GM23248 (cell line): ENCODE measurements around the gene TMEM181. TPM values are rescaled to one million over a fixed set of nuclear protein-coding genes. Genes with fewer than 3 reads are reported as not detected.

Source experiments
- DNase-seq: peaks from one replicate; pipeline ENCODE4 v3.0.0-alpha.2; 2015
- H2AFZ ChIP-seq: fragments of 200-600 bp; sonication (generic); 2 replicates; pipeline ENCODE4 v1.6.1; 2016; ENCODE audit warnings: antibody characterized with exemption
- H3F3A ChIP-seq: fragments of 200-600 bp; sonication (generic); 2 replicates; pipeline ENCODE4 v1.6.1; 2016; ENCODE audit warnings: mild to moderate bottlenecking, antibody characterized with exemption, mixed run types; ENCODE audit not compliant: insufficient read depth
- H3K27ac ChIP-seq: fragments of 200-600 bp; sonication (generic); 2 replicates; pipeline ENCODE4 v1.5.1; 2016; ENCODE audit warnings: mild to moderate bottlenecking
- H3K27me3 ChIP-seq: fragments of 200-600 bp; sonication (generic); replicated peaks from 2 replicates; pipeline ENCODE4 v1.6.1; 2016; ENCODE audit warnings: mild to moderate bottlenecking; ENCODE audit not compliant: insufficient read depth
- H3K36me3 ChIP-seq: fragments of 200-600 bp; sonication (generic); 2 replicates; pipeline ENCODE4 v1.6.1; 2016; ENCODE audit warnings: low read depth, mild to moderate bottlenecking
- H3K4me1 ChIP-seq: fragments of 200-600 bp; sonication (generic); 2 replicates; pipeline ENCODE4 v1.6.1; 2016; ENCODE audit warnings: mild to moderate bottlenecking; ENCODE audit not compliant: insufficient read depth
- H3K4me2 ChIP-seq: fragments of 200-600 bp; sonication (generic); one replicate; pipeline ENCODE4 v1.6.1; 2016; ENCODE audit warnings: mild to moderate bottlenecking; ENCODE audit not compliant: unreplicated experiment
- H3K4me3 ChIP-seq: fragments of 200-600 bp; sonication (generic); 2 replicates; pipeline ENCODE4 v1.5.1; 2016; ENCODE audit warnings: mild to moderate bottlenecking
- H3K79me2 ChIP-seq: fragments of 200-600 bp; sonication (generic); 2 replicates; pipeline ENCODE4 v1.6.1; 2016; ENCODE audit warnings: mild to moderate bottlenecking; ENCODE audit not compliant: insufficient read depth
- H3K9ac ChIP-seq: fragments of 200-600 bp; sonication (generic); 2 replicates; pipeline ENCODE4 v1.6.1; 2016; ENCODE audit warnings: mild to moderate bottlenecking
- H3K9me2 ChIP-seq: fragments of 200-600 bp; sonication (generic); 2 replicates; pipeline ENCODE4 v1.6.1; 2016; ENCODE audit warnings: mixed run types, mild to moderate bottlenecking, moderate library complexity; ENCODE audit not compliant: insufficient read depth
- H3K9me3 ChIP-seq: fragments of 200-600 bp; sonication (generic); one replicate; pipeline ENCODE4 v1.6.1; 2017; ENCODE audit warnings: low read depth
- H4K20me1 ChIP-seq: fragments of 200-600 bp; sonication (generic); 2 replicates; pipeline ENCODE4 v1.6.0; 2016; ENCODE audit not compliant: insufficient read depth
- EZH2 ChIP-seq: fragments of 200-600 bp; sonication (generic); IDR thresholded peaks from 2 replicates; pipeline ENCODE4 v1.6.1; 2018; ENCODE audit warnings: antibody characterized with exemption, mild to moderate bottlenecking; ENCODE audit not compliant: insufficient read depth, poor library complexity, severe bottlenecking
- EZH2phosphoT487 ChIP-seq: fragments of 200-600 bp; sonication (generic); IDR thresholded peaks from 2 replicates; pipeline ENCODE4 v1.6.1; 2018; ENCODE audit warnings: antibody characterized with exemption, moderate library complexity, mild to moderate bottlenecking, low read depth; ENCODE audit not compliant: insufficient read depth
- WGBS, 2 experiments: methylation state at CpG; one replicate each; pipeline ENCODE4 v1.1.6; 2015 to 2017; ENCODE audit warnings: low lambda C conversion rate in 2 of 2, low coverage in 1 of 2; ENCODE audit errors: missing lambda C conversion rate in 2 of 2; 5-methylcytosine and 5-hydroxymethylcytosine counted together
- in situ Hi-C: fragments of 300-500 bp; cut with MboI; formaldehyde crosslinking; loops from 2 replicates; pipeline ENCODE4 v1.15.0; 2020
- polyA plus RNA-seq: library from polyadenylated mRNA; unstranded; fragments of >200 nt; fragmentation: Nextera tagmentation; extraction: Ambion mirVana; gene quantifications from 2 replicates; pipeline ENCODE4 v1.2.1, GENCODE V29; 2016
- total RNA-seq: library from RNA; depleted of rRNA; stranded (reverse); fragments of >200 nt; shearing (Covaris generic); gene quantifications from 2 replicates; pipeline ENCODE4 v1.2.3, GENCODE V29; 2014

The TMEM181 gene
- total and polyA plus RNA-seq, 2 experiments from 2014 or later = 30.7 to 52.6 TPM

DNA sequence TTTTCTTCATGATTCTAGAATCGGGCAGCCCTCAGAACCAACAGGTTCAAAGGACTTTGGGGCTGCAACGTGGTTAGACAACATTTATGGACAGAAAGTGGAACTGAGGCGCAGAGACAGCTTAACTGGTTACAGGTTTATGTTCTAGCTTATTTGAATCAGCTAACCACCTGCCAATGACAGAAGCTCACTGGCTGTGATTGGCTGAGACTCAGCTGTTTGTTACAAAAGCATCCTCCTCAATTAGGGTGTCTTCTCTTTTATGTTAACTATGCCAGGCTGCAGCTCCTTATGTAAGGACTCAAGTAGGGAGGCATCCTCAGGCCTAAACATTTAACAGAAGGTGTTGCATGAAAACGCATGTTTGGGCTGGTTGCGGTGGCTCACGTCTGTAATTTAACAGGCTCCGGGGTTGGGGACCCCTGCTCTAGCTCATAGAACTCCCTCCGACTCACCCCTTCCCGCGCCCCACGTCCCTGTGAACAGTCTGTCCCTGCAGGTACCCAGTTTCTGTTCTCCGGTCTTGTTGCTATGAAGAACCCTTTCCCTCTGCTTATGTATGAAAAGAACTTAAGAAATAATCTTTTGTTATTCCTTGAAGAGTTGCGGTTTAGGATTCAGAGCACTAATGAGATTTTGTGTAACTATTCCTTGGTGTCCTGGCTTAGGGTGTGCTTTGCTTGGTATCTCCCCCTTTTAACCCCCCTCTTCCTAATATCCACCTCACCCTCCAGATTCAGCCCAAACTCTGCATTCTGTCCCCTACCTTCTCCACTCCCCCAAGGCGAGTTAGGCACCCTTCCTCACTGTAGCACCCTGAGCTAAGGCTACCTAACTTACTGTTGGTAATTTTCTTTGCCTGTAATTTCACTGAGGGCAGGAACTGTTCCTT is 1.2 kb upstream of the TMEM181 start:
- DNase-seq = no peak
- WGBS, 2 experiments = 87 to 89% methylated on average over 14 of the region's 14 CpGs
- Histone ChIP-seq H3K4me1 (peaks cover 23% of the 10 kb centered on the region), H3K27ac (peak overlapping the region; percentile 79; the same call in 1 of the 2 replicates), H3K9me3 (no peaks in the 10 kb centered on the region), H3K9me2 (no peaks in the 10 kb centered on the region; the same call in 1 of the 2 replicates), H3K79me2 (peaks cover 36% of the 10 kb centered on the region), H3K4me2 (peak overlapping the region; percentile 95), H2AFZ (peak overlapping the region; percentile 94), H3F3A (peaks cover 10% of the 10 kb centered on the region; the same call in 1 of the 2 replicates), H4K20me1 (no peaks in the 10 kb centered on the region), H3K4me3 (peak overlapping the region; percentile 98), H3K36me3 (no peaks in the 10 kb centered on the region), H3K9ac (0 out of 2 replicates have a peak overlapping the region, but pooled peaks have one; percentile 95), H3K27me3 (no peaks in the 10 kb centered on the region)
- in situ Hi-C loops = no loop called here
- TF ChIP-seq EZH2phosphoT487 = no peak
- TF ChIP-seq EZH2 = no peak

DNA sequence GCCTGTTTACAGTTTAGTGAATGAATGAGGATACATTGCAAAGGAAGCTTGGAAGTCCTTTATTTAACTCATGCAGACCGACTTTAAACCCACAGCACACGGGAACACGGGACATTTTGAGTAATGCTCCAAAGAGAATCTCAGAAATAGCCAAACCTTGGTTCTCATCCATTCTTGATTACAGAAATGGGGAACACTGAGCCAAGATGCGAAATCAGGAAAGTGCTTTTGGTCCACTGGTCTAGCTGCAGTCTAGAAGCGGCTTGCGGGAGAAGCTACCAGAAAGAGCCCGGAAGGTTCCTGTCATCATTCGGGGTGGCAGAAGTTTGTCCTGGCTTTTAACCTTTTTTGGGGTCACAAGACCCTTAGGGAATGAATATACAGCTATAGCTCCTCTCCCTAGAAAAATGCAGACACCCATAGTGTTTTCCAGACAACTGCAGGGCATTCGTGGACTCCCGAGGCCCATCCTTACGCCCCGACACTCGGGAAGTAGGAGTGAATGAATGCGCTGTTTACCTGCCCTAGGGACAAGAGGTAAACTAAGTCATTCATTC is 475 bp upstream of the TMEM181 start:
- H3K9me3 ChIP-seq = no peaks in the 10 kb centered on the region
- in situ Hi-C loops = no loop called here
- H3K27ac ChIP-seq = peak overlapping the region; percentile 79
- peak overlapping the region; percentile 94 for H2AFZ ChIP-seq
- peak overlapping the region; percentile 95 for H3K4me2 ChIP-seq
- H3F3A ChIP-seq = peaks cover 10% of the 10 kb centered on the region; the same call in 1 of the 2 replicates
- peak; percentile 46 for DNase-seq
- WGBS, 2 experiments = 9 to 10% methylated on average over 14 of the region's 14 CpGs
- H3K4me3 ChIP-seq = peak overlapping the region; percentile 98
- H3K79me2 ChIP-seq = peaks cover 44% of the 10 kb centered on the region
- H3K27me3 ChIP-seq = no peaks in the 10 kb centered on the region
- H3K9me2 ChIP-seq = no peaks in the 10 kb centered on the region; the same call in 1 of the 2 replicates
- no peak for TF ChIP-seq EZH2
- no peak for TF ChIP-seq EZH2phosphoT487
- H3K36me3 ChIP-seq = no peaks in the 10 kb centered on the region
- H3K4me1 ChIP-seq = peaks cover 23% of the 10 kb centered on the region
- H3K9ac ChIP-seq = peak overlapping the region; percentile 95
- H4K20me1 ChIP-seq = no peaks in the 10 kb centered on the region

- Histone ChIP-seq H2AFZ (peak overlapping the region; percentile 94), H3K9me3 (no peaks in the 10 kb centered on the region), H3F3A (peaks cover 10% of the 10 kb centered on the region; the same call in 1 of the 2 replicates), H3K4me3 (peak overlapping the region; percentile 98), H3K9me2 (no peaks in the 10 kb centered on the region; the same call in 1 of the 2 replicates), H3K4me1 (peaks cover 23% of the 10 kb centered on the region), H3K36me3 (no peaks in the 10 kb centered on the region), H3K27me3 (no peaks in the 10 kb centered on the region), H4K20me1 (no peaks in the 10 kb centered on the region), H3K27ac (peak overlapping the region; percentile 79), H3K9ac (peak overlapping the region; percentile 95), H3K79me2 (peaks cover 59% of the 10 kb centered on the region), H3K4me2 (peak overlapping the region; percentile 95)
- DNase-seq = peak; percentile 76
- TF ChIP-seq EZH2phosphoT487 = no peak
- TF ChIP-seq EZH2 = no peak
- WGBS, 2 experiments = 2 to 4% methylated on average over 19 of the region's 19 CpGs
- in situ Hi-C loops = no loop called here
Observed at GRCh38 chr6:158560836-158561320, 987 bp downstream of the TMEM181 start.

- DNase-seq = no peak
- peak overlapping the region; percentile 94 for H2AFZ ChIP-seq
- H3K4me3 ChIP-seq = peak overlapping the region; percentile 98
- no peaks in the 10 kb centered on the region; the same call in 1 of the 2 replicates for H3K9me2 ChIP-seq
- H3K27me3 ChIP-seq = no peaks in the 10 kb centered on the region
- no peaks in the 10 kb centered on the region for H3K9me3 ChIP-seq
- H3K4me1 ChIP-seq = peaks cover 23% of the 10 kb centered on the region
- peaks cover 64% of the 10 kb centered on the region for H3K79me2 ChIP-seq
- H4K20me1 ChIP-seq = no peaks in the 10 kb centered on the region
- 51 to 55% methylated on average over 14 of the region's 14 CpGs for WGBS, 2 experiments
- H3K4me2 ChIP-seq = peak overlapping the region; percentile 95
- in situ Hi-C loops = no loop called here
- no peaks in the 10 kb centered on the region for H3K36me3 ChIP-seq
- H3K9ac ChIP-seq = peak overlapping the region; percentile 95
- peaks cover 10% of the 10 kb centered on the region; the same call in 1 of the 2 replicates for H3F3A ChIP-seq
- TF ChIP-seq EZH2 = no peak
- no peak for TF ChIP-seq EZH2phosphoT487
- H3K27ac ChIP-seq = peak overlapping the region; percentile 79; the same call in 1 of the 2 replicates
Observed at GRCh38 chr6:158561321-158561884, 1.5 kb downstream of the TMEM181 start.
